ENCODE measurements around the gene MROH9.

DNA sequence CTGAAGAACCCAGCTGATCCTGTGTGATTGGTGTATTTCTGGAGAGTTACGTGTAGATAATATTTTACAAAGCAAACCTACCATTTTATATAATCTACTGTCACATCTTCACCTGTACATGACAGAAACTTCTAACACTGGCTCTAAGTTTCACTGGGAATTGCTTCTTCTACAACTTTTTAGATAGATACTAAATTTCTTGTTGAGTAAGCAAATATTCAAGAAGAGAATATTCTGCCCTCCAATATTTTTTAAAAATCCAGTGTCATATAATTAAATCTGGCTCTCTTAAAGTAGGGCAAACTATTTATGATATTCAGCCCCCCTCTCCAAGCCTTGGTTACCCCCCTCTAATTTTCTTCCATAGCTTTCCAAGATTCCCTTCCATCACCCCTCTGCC, 50.1 kb downstream of the MROH9 start:
- TF ChIP-seq U2AF1 (optimal IDR thresholded peaks at IDR 0.05; ENCODE audit: low read depth, low read length) (no peak), RBM14 (IDR thresholded peaks at IDR 0.05; ENCODE audit: borderline replicate concordance, insufficient read depth, low read depth, low read length) (no peak), SMC3 (conservative IDR thresholded peaks at IDR 0.05; ENCODE audit: insufficient read depth, low read depth, low read length) (no peak), CTCF (IDR thresholded peaks at IDR 0.05 in 2 of 3, conservative IDR thresholded peaks at IDR 0.05 in 1 of 3; ENCODE audit: insufficient read depth in 2 of 3, low read depth in 1 of 3, low read length in 3 of 3) (no peak), MTF1 (CRISPR knock-in tag; IDR thresholded peaks at IDR 0.05; ENCODE audit: borderline replicate concordance) (no peak), STAG1 (CRISPR knock-in tag; IDR thresholded peaks at IDR 0.05; ENCODE audit: borderline replicate concordance) (no peak)
- TF ChIP-seq, protein P1, sequence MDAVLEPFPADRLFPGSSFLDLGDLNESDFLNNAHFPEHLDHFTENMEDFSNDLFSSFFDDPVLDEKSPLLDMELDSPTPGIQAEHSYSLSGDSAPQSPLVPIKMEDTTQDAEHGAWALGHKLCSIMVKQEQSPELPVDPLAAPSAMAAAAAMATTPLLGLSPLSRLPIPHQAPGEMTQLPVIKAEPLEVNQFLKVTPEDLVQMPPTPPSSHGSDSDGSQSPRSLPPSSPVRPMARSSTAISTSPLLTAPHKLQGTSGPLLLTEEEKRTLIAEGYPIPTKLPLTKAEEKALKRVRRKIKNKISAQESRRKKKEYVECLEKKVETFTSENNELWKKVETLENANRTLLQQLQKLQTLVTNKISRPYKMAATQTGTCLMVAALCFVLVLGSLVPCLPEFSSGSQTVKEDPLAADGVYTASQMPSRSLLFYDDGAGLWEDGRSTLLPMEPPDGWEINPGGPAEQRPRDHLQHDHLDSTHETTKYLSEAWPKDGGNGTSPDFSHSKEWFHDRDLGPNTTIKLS (IDR thresholded peaks at IDR 0.05; ENCODE audit: borderline replicate concordance, low read depth), result no peak

All from K562 (cell line).